ENCODE data around the gene PDGFD.

Gene PDGFD

DNA sequence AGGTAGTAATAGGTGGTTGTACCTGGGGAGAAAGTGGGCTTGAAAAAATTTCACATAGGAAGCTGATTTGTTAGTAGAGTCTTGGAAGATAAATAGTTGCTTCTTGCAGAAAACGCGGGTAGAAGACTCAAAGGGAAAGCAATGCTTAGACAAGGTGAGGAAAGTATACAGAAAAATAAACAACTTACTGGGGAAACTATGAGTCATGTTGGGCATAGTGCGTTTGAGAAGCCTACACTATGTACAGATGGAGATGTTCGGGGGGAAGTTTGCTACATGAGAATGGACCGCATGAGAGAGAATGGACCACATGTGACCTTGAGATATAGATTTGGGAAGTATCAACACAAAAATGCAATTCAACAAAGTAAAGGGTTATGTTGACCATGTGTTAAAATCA, 214.2 kb downstream of the PDGFD start:
- H3K4me3 ChIP-seq (ENCODE audit: severe bottlenecking): no peak overlapping the region
- no peaks in the 10 kb centered on the region for H3K36me3 ChIP-seq (ENCODE audit: low read depth)
- no peaks in the 10 kb centered on the region for H3K27me3 ChIP-seq (ENCODE audit: insufficient read depth, poor library complexity, severe bottlenecking)
- TF ChIP-seq, protein P1, sequence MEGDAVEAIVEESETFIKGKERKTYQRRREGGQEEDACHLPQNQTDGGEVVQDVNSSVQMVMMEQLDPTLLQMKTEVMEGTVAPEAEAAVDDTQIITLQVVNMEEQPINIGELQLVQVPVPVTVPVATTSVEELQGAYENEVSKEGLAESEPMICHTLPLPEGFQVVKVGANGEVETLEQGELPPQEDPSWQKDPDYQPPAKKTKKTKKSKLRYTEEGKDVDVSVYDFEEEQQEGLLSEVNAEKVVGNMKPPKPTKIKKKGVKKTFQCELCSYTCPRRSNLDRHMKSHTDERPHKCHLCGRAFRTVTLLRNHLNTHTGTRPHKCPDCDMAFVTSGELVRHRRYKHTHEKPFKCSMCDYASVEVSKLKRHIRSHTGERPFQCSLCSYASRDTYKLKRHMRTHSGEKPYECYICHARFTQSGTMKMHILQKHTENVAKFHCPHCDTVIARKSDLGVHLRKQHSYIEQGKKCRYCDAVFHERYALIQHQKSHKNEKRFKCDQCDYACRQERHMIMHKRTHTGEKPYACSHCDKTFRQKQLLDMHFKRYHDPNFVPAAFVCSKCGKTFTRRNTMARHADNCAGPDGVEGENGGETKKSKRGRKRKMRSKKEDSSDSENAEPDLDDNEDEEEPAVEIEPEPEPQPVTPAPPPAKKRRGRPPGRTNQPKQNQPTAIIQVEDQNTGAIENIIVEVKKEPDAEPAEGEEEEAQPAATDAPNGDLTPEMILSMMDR (IDR thresholded peaks at IDR 0.05; ENCODE audit: poor library complexity, severe bottlenecking): no peak
- DNase-seq (ENCODE audit: low spot score) (no peak), ATAC-seq (ENCODE audit: low read depth) (no peak)
- H3K4me1 ChIP-seq (ENCODE audit: insufficient read depth, poor library complexity, severe bottlenecking): no peaks in the 10 kb centered on the region
- no peaks in the 10 kb centered on the region for H3K9me3 ChIP-seq (ENCODE audit: severe bottlenecking)
- H3K27ac ChIP-seq (ENCODE audit: poor library complexity, severe bottlenecking): no peak overlapping the region

DNA sequence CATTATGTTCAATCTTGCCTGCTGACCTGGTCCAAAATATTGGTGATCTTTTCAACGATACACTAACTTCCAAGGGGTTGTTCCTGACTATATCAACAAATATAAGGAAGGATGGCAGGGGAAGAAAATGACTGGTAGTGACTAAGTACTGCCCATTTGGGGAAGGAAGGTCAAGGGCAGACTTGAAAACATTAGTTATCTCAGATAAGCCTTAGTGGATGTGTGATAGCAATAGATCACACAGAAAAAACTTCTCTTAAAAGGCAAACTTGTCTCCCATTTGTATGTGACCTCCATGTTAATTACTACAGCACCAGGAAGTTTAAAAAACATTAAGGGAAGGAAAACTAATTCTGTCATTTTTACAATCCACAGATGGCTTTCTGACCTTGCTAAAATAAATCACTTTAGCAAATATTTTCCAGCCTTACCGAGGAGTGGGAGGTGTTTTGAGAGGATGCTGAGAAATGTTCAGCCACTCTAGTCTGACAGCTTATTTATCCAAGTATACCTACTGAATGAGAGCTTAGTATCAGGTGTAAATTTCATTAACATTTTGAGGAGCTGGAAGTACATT, 215.7 kb downstream of the PDGFD start:
- Histone ChIP-seq H3K36me3 (ENCODE audit: low read depth) (no peaks in the 10 kb centered on the region), H3K9me3 (ENCODE audit: severe bottlenecking) (no peaks in the 10 kb centered on the region), H3K27me3 (ENCODE audit: insufficient read depth, poor library complexity, severe bottlenecking) (no peaks in the 10 kb centered on the region), H3K27ac (ENCODE audit: poor library complexity, severe bottlenecking) (no peak overlapping the region), H3K4me3 (ENCODE audit: severe bottlenecking) (no peak overlapping the region), H3K4me1 (ENCODE audit: insufficient read depth, poor library complexity, severe bottlenecking) (no peaks in the 10 kb centered on the region)
- DNase-seq (ENCODE audit: low spot score): no peak
- TF ChIP-seq, protein P1 (IDR thresholded peaks at IDR 0.05; ENCODE audit: poor library complexity, severe bottlenecking): no peak
- no peak for ATAC-seq (ENCODE audit: low read depth)

DNA sequence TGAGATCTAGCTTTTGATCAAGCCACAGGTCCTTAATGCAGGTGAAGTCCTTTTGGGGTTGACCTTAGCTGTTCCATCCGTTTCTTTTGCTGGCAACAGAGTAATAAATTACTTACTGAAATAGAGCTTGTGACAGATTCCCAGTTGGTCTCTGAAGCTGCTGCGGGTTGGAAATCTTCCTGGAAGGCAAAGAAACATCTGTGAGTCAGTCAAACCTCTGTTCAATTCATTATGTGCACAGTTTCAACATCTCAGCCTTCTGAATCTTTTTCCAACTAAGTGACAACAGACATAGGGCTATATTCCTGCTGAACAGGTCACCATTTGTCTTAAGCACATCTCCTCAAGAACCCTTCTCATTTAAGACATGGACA, 216.4 kb downstream of the PDGFD start:
- H3K4me3 ChIP-seq (ENCODE audit: severe bottlenecking): no peak overlapping the region
- DNase-seq (ENCODE audit: low spot score) (no peak), ATAC-seq (ENCODE audit: low read depth) (no peak)
- no peaks in the 10 kb centered on the region for H3K36me3 ChIP-seq (ENCODE audit: low read depth)
- no peak overlapping the region for H3K27ac ChIP-seq (ENCODE audit: poor library complexity, severe bottlenecking)
- H3K4me1 ChIP-seq (ENCODE audit: insufficient read depth, poor library complexity, severe bottlenecking): no peaks in the 10 kb centered on the region
- H3K27me3 ChIP-seq (ENCODE audit: insufficient read depth, poor library complexity, severe bottlenecking): no peaks in the 10 kb centered on the region
- H3K9me3 ChIP-seq (ENCODE audit: severe bottlenecking): no peaks in the 10 kb centered on the region
- TF ChIP-seq, protein P1 (IDR thresholded peaks at IDR 0.05; ENCODE audit: poor library complexity, severe bottlenecking): no peak

DNA sequence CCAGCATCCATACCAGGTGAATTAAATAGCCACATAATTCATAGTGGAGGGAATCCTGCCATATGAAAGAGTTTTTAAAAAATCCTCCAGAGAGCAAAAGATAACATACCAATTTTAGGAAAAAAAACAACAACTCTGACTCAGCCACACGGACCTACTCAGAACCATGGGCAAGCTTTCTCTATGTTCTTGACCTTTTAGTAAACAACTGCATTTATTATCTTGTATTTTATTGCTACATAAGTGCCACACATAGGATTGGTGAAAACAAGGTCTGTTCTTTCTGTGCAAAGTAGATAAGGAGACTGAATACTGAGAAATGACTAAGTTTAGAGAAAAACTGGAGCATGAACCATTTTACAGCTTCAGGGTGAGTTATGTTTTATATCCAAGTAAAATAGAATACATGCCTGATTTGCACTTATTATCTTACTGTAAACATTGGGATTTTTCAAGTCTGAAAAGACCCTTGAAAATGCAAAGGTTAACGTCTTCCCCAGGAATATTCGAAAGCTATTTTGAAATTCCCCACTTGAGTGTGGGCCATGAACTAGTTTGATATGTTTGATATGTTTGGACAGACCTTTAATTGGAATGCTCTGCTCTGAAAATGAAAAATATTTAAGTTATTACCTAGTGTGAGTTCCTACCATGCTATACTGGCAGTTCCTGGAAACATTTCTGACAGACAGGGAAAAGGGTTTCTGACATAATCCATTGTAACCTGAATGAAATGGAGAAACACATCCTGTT, 217.0 kb downstream of the PDGFD start:
- no peaks in the 10 kb centered on the region for H3K9me3 ChIP-seq (ENCODE audit: severe bottlenecking)
- no peak overlapping the region for H3K4me3 ChIP-seq (ENCODE audit: severe bottlenecking)
- ATAC-seq (ENCODE audit: low read depth) (no peak), DNase-seq (ENCODE audit: low spot score) (no peak)
- TF ChIP-seq, protein P1 (IDR thresholded peaks at IDR 0.05; ENCODE audit: poor library complexity, severe bottlenecking): no peak
- no peaks in the 10 kb centered on the region for H3K36me3 ChIP-seq (ENCODE audit: low read depth)
- H3K27me3 ChIP-seq (ENCODE audit: insufficient read depth, poor library complexity, severe bottlenecking): no peaks in the 10 kb centered on the region
- no peaks in the 10 kb centered on the region for H3K4me1 ChIP-seq (ENCODE audit: insufficient read depth, poor library complexity, severe bottlenecking)
- H3K27ac ChIP-seq (ENCODE audit: poor library complexity, severe bottlenecking): no peak overlapping the region
